ENCODE measurements around the gene RNU1-2.
"Not testable (repeated sequence)": the region's sequence is repeated elsewhere in the genome, so short reads cannot be mapped to it uniquely, and the experiment has no call there.

Gene RNU1-2

DNA sequence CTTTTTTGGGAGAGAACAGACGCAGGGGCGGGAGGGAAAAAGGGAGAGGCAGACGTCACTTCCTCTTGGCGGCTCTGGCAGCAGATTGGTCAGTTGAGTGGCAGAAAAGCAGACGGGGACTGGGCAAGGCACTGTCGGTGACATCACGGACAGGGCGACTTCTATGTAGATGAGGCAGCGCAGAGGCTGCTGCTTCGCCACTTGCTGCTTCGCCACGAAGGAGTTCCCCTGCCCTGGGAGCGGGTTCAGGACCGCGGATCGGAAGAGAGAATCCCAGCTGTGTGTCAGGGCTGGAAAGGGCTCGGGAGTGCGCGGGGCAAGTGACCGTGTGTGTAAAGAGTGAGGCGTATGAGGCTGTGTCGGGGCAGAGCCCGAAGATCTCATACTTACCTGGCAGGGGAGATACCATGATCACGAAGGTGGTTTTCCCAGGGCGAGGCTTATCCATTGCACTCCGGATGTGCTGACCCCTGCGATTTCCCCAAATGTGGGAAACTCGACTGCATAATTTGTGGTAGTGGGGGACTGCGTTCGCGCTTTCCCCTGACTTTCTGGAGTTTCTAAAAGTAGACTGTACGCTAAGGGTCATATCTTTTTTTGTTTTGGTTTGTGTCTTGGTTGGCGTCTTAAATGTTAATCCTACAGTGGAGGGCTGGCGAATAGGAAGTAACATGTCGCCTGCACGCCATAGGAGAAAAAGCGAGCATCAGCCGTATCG is at the start of gene RNU1-2:
Gene RNU1-2 (plus strand): TSS at position 383 of the 718 bp plus-strand sequence.
- H3K36me3 ChIP-seq (ENCODE audit: control insufficient read depth, low read length); H3K27me3 ChIP-seq (ENCODE audit: control insufficient read depth, low read length); H3K79me2 ChIP-seq (ENCODE audit: control insufficient read depth, low read length); H3K9me3 ChIP-seq (ENCODE audit: control insufficient read depth, insufficient read depth, low read length); H3K9me2 ChIP-seq (replicated peaks; ENCODE audit: control insufficient read depth, low read length); H4K20me1 ChIP-seq (ENCODE audit: control insufficient read depth, insufficient read depth, low read depth, low read length): not testable (repeated sequence)
- Histone ChIP-seq H3F3A (ENCODE audit: control insufficient read depth, insufficient read depth) (peaks cover 19% of the 10 kb centered on the region), H3K4me1 (ENCODE audit: control insufficient read depth, low read length) (peaks cover 30% of the 10 kb centered on the region), H3K4me2 (ENCODE audit: low read length) (peak within 1 kb of the TSS; percentile 75), H3K27ac (ENCODE audit: low read depth, low read length) (peak within 1 kb of the TSS; percentile 83), H3K4me3 (ENCODE audit: low read length) (peak within 1 kb of the TSS; percentile 75)

DNA sequence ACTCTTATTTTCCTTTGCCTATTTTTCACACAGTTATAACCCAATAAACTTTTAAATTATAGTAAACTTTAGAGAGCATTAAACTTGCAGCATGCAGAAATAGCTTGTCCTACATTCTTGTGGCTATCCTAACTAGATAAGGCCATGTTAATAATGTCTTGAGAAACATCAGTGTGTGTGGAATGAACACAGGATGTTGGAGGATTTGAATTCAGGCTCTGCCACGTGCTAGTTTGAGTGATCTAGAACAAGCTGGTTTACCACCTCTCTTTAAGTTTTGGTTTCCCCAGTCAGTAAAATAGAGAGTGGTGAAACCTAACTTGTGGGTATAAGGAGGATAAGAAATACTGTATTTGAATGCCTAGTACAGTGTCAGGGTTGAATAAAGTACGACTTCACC is 39.6 kb upstream of the RNU1-2 start:
- not testable (repeated sequence) for H3K79me2 ChIP-seq (ENCODE audit: control insufficient read depth, low read length); H3F3A ChIP-seq (ENCODE audit: control insufficient read depth, insufficient read depth); H3K36me3 ChIP-seq (ENCODE audit: control insufficient read depth, low read length); H3K9me3 ChIP-seq (ENCODE audit: control insufficient read depth, insufficient read depth, low read length); H3K27me3 ChIP-seq (ENCODE audit: control insufficient read depth, low read length); H4K20me1 ChIP-seq (ENCODE audit: control insufficient read depth, insufficient read depth, low read depth, low read length); H3K9me2 ChIP-seq (replicated peaks; ENCODE audit: control insufficient read depth, low read length); H3K4me3 ChIP-seq (ENCODE audit: low read length)
- peak overlapping the region; percentile 40; the same call in 1 of the 2 replicates for H3K27ac ChIP-seq (ENCODE audit: low read depth, low read length)
- peaks cover 12% of the 10 kb centered on the region for H3K4me1 ChIP-seq (ENCODE audit: control insufficient read depth, low read length)
- H3K4me2 ChIP-seq (ENCODE audit: low read length), result peak overlapping the region; percentile 39

DNA sequence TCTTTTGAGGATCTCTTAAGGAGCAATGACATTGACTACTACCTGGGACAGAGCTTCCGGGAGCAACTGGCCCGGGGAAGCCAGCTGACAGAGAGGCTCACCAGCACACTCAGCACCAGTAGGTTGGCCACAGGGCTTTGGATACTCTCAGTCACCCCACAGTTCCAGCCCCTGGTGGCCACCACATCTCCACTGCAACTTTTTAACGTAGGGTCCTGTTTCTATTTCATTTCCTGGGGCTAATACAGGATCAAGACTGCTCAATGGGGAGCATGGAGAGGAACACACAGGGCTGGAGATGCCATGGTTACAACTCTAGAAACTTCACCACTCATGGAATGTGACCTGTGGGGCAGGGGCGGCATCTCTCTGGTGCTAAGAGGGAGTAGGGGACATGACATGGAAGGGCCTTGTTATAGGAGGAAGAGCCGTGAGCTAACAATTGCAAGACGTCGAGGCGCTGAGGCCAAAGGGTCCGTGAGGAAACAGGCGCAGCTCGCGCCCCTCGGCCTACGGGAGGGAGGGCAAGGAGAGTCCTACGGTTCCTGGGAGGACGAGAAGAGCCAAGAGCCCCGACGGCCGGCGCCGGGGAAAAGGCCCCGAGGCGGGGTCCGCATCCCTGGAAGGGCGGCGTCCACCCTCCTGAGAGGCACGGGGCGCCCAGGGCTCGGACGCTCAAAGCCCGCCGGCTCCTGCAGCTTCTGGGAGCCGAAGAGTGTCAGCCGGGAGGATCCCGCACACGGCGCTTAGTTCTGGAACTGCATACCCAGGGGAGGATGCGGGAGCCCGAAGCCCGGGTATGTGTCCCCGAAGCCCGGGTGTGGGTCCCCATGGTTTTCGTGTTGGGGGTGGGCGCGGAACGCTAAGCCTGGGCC is 36.4 kb upstream of the RNU1-2 start:
- peaks cover 15% of the 10 kb centered on the region for H3K4me1 ChIP-seq (ENCODE audit: control insufficient read depth, low read length)
- not testable (repeated sequence) for H3K4me2 ChIP-seq (ENCODE audit: low read length); H3F3A ChIP-seq (ENCODE audit: control insufficient read depth, insufficient read depth); H3K9me3 ChIP-seq (ENCODE audit: control insufficient read depth, insufficient read depth, low read length); H3K9me2 ChIP-seq (replicated peaks; ENCODE audit: control insufficient read depth, low read length); H3K27me3 ChIP-seq (ENCODE audit: control insufficient read depth, low read length); H3K79me2 ChIP-seq (ENCODE audit: control insufficient read depth, low read length); H3K4me3 ChIP-seq (ENCODE audit: low read length); H4K20me1 ChIP-seq (ENCODE audit: control insufficient read depth, insufficient read depth, low read depth, low read length); H3K27ac ChIP-seq (ENCODE audit: low read depth, low read length); H3K36me3 ChIP-seq (ENCODE audit: control insufficient read depth, low read length)

DNA sequence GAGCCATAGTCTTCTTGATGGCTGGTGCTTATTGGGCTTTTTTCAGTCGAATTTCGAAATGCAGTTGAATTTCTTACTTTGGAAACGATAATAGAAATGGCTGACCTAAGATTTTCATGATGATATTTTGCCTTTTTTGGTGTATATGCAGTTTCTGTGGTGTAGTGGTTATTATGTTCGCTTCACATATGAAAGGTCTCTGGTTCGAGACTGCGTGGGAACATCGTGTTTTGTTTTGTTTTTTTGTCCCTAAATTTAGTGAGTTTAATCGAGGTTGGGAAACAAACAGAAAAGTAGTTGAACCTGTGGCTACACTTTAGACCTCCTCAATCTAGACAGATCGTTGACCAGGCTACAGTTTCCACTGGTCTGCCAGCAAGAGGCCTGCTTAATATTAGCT is 35.7 kb upstream of the RNU1-2 start:
- H3K79me2 ChIP-seq (ENCODE audit: control insufficient read depth, low read length); H3F3A ChIP-seq (ENCODE audit: control insufficient read depth, insufficient read depth); H3K27me3 ChIP-seq (ENCODE audit: control insufficient read depth, low read length); H3K36me3 ChIP-seq (ENCODE audit: control insufficient read depth, low read length); H3K27ac ChIP-seq (ENCODE audit: low read depth, low read length); H4K20me1 ChIP-seq (ENCODE audit: control insufficient read depth, insufficient read depth, low read depth, low read length); H3K9me2 ChIP-seq (replicated peaks; ENCODE audit: control insufficient read depth, low read length); H3K9me3 ChIP-seq (ENCODE audit: control insufficient read depth, insufficient read depth, low read length); H3K4me3 ChIP-seq (ENCODE audit: low read length); H3K4me2 ChIP-seq (ENCODE audit: low read length): not testable (repeated sequence)
- peaks cover 14% of the 10 kb centered on the region for H3K4me1 ChIP-seq (ENCODE audit: control insufficient read depth, low read length)

DNA sequence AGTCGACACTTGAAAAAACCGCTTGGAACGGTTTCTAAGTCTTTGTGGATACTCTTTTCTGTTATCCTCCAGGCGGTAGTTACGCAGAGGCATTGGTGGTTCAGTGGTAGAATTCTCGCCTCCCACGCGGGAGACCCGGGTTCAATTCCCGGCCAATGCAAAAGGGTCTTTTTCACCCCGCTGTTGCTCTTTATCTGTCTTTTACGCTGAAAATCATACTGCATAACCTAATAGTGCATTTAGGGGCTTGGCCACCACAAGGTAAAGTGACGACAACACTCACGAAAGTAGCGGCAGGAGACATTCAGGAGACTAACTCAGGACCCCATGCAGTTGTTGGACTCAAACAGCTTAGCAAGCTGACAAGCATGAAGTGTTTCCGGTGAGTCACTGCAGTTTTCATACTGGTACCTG is 33.9 kb upstream of the RNU1-2 start:
- not testable (repeated sequence) for H3K9me2 ChIP-seq (replicated peaks; ENCODE audit: control insufficient read depth, low read length); H3K79me2 ChIP-seq (ENCODE audit: control insufficient read depth, low read length); H3K27ac ChIP-seq (ENCODE audit: low read depth, low read length); H3K4me3 ChIP-seq (ENCODE audit: low read length); H3K4me2 ChIP-seq (ENCODE audit: low read length); H3K4me1 ChIP-seq (ENCODE audit: control insufficient read depth, low read length); H4K20me1 ChIP-seq (ENCODE audit: control insufficient read depth, insufficient read depth, low read depth, low read length); H3K36me3 ChIP-seq (ENCODE audit: control insufficient read depth, low read length); H3F3A ChIP-seq (ENCODE audit: control insufficient read depth, insufficient read depth); H3K27me3 ChIP-seq (ENCODE audit: control insufficient read depth, low read length); H3K9me3 ChIP-seq (ENCODE audit: control insufficient read depth, insufficient read depth, low read length)

DNA sequence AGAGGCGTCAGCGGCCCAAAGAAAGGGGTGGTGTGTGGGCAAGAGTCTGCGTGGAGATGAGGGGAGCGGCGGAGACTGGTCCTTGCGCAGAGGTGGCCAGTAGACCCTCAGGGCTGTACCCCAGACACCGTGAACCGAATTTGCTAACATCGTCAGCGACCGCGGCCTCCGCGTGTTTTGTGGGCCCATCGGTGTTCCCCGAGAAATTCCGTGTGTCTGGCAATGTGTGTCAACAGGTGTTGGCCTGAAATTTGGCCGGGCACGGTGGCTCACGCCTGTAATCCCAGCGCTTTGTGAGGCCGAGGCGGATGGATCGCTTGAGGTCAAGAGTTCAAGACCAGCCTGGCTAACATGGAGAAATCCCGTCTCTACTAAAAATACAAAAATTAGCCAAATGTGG is 33.4 kb upstream of the RNU1-2 start:
- H3K79me2 ChIP-seq (ENCODE audit: control insufficient read depth, low read length); H3K4me2 ChIP-seq (ENCODE audit: low read length); H3K4me1 ChIP-seq (ENCODE audit: control insufficient read depth, low read length); H3K27me3 ChIP-seq (ENCODE audit: control insufficient read depth, low read length); H3K9me2 ChIP-seq (replicated peaks; ENCODE audit: control insufficient read depth, low read length); H3K4me3 ChIP-seq (ENCODE audit: low read length); H4K20me1 ChIP-seq (ENCODE audit: control insufficient read depth, insufficient read depth, low read depth, low read length); H3F3A ChIP-seq (ENCODE audit: control insufficient read depth, insufficient read depth); H3K27ac ChIP-seq (ENCODE audit: low read depth, low read length); H3K36me3 ChIP-seq (ENCODE audit: control insufficient read depth, low read length); H3K9me3 ChIP-seq (ENCODE audit: control insufficient read depth, insufficient read depth, low read length): not testable (repeated sequence)

DNA sequence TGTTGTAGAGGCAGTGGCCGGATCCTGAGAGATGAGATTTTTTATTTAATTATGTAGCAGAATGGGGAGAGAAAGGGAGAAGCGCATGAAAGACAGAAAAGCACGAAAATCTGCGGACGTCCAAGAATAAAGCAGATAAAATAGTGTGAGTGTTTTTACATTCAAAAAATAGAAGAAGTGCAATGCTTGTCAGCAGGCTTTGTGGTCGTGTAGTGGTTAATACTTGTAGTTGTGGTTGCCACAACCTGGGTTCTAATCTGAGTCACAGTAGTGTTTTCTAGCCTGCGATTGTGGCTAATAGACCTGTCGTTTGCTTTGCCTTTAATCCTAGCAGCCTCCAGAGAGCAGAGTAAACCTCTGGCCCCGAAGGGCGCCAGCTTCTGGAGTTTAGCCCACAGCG is 32.8 kb upstream of the RNU1-2 start:
- not testable (repeated sequence) for H3K79me2 ChIP-seq (ENCODE audit: control insufficient read depth, low read length); H3K27ac ChIP-seq (ENCODE audit: low read depth, low read length); H3F3A ChIP-seq (ENCODE audit: control insufficient read depth, insufficient read depth); H3K27me3 ChIP-seq (ENCODE audit: control insufficient read depth, low read length); H3K9me2 ChIP-seq (replicated peaks; ENCODE audit: control insufficient read depth, low read length); H3K36me3 ChIP-seq (ENCODE audit: control insufficient read depth, low read length); H3K9me3 ChIP-seq (ENCODE audit: control insufficient read depth, insufficient read depth, low read length); H4K20me1 ChIP-seq (ENCODE audit: control insufficient read depth, insufficient read depth, low read depth, low read length); H3K4me3 ChIP-seq (ENCODE audit: low read length)
- 0 out of 2 replicates have a peak overlapping the region, but pooled peaks have one; percentile 25 for H3K4me2 ChIP-seq (ENCODE audit: low read length)
- H3K4me1 ChIP-seq (ENCODE audit: control insufficient read depth, low read length), result peaks cover 13% of the 10 kb centered on the region

Measured in DOHH2 (cell line).